Activated T-cell treated with anti-CD3 and anti-CD28 coated beads for 4 hours (primary cell): Measurements from ENCODE around the gene B2M.
"Not testable (repeated sequence)": the region's sequence is repeated elsewhere in the genome, so short reads cannot be mapped to it uniquely, and the experiment has no call there.

Experiments
- DNase-seq: peaks from one replicate; pipeline ENCODE4 v3.0.0-alpha.2; 2020

Gene B2M

GRCh38 chr15:44726568-44727484 is 15.5 kb downstream of the B2M start:
- DNase-seq, result peak; percentile 62

GRCh38 chr15:44727485-44728231 is 16.3 kb downstream of the B2M start:
- DNase-seq, result no peak

DNA sequence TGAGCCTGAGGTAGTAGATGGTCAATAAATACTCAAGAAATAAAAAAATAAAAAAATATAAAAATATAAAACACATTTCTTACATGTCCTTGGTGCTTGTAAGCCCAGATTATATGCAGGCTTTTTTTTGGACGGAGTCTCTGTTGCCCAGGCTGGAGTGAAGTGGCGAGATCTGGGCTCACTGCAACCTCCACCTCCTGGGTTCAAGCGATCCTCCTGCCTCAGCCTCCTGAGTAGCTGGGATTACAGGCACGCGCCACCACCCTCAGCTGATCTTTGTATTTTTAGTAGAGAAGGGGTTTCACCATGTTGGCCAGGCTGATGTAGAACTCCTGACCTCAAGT is 16.9 kb downstream of the B2M start:
- not testable (repeated sequence) for DNase-seq

- DNase-seq, result peak; percentile 99
These were observed 17.5 kb downstream of the B2M start for GRCh38 chr15:44728576-44729407.

- no peak for DNase-seq
These were observed 18.3 kb downstream of the B2M start for GRCh38 chr15:44729408-44730127.

GRCh38 chr15:44734839-44735481 is 23.6 kb downstream of the B2M start:
- no peak for DNase-seq

DNA sequence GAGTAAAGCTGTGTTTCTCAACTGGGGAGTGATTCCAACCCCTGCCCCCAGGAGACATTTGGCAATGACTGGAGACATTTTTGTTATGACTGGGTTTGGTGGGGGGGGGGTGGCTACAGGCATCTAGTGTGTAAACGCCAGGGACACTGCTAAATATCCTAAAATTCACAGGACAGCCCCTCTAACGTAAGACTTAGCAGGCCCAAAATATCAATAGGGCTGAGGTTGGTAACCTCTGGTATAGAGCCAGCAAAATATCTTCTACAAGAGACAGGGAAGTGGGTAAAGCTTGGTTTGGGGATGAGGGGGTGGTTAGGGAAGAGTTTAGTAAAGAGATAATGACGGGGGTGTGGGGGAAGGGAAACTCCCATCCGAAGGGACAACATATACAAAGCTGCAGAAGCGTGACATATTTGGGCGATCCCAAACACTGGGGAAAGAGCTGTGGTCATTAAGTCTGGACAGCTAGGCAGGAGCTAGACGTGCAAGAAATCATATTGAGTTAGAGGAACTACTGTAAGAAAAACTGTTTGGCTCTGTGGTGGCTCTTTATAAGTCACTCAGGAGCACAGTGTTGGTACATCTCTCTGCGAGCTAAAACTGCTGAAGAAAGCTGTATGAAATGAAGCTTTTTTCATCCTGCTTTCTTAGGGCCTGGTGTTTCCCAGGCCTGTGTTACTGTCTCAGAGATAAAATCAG is 24.3 kb downstream of the B2M start:
- DNase-seq, result no peak

DNA sequence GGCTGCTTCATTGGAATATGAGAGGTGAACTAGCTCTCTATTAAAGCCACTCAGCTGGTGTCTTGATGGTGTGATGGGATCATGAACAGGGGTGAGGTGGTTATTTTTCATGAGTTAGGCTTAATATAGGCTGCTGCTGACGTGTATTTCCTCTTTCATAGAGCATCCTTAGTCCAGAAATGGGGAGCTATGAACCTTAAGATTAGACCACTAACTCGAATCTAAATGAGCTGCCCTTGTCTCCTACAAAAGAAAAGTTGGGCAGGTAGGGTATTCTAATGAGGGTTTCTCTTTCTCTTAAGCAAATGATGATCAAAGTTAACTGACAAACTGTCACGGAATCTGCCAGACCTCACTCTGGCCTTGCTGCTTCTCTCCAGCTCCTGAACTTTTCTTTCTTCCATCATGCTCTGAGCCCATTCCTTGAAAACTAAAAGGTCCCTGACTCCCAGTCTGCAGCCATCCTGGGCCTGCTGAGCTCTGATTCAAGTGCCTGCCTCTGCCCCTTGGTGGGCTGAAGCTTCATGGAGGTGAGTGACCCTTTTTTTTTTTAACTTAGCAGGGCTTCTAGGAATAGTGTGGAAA is 25.0 kb downstream of the B2M start, which contains the start of gene TRIM69:
TRIM69 (plus strand) TSS at position 348 of the 585 bp plus-strand sequence; CDS start at position 525, 177 bp downstream.
- DNase-seq, result no peak

DNA sequence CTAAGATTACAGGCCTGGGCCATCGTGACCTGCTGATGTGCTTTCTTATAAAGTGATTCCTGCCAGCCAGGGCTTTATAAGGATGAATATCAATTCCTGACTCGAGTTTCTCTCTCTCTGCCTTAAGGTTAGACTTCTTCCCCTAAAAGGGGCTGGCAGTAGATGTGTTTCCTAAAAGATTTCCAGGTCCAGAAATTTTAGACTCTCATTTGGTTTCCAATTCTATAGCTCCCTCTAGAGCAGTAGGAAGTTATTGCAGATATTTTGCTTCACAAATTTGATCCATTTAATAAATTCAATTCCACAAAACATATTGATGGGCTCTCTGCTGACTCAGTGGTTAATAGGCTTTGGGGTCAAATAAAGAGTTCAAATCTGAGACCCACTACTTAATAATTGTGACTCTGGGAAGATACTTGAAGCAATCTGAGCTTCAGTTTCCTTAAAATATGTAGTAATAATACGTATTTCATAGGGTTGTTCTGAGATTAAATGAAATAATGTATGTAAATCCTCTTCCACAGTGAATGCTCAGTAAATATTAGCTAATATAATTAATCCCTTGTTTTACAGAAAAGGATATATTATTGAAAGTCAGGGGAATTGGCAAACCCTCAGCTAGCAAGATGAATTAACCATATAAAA is 27.1 kb downstream of the B2M start:
- DNase-seq, result no peak

DNA sequence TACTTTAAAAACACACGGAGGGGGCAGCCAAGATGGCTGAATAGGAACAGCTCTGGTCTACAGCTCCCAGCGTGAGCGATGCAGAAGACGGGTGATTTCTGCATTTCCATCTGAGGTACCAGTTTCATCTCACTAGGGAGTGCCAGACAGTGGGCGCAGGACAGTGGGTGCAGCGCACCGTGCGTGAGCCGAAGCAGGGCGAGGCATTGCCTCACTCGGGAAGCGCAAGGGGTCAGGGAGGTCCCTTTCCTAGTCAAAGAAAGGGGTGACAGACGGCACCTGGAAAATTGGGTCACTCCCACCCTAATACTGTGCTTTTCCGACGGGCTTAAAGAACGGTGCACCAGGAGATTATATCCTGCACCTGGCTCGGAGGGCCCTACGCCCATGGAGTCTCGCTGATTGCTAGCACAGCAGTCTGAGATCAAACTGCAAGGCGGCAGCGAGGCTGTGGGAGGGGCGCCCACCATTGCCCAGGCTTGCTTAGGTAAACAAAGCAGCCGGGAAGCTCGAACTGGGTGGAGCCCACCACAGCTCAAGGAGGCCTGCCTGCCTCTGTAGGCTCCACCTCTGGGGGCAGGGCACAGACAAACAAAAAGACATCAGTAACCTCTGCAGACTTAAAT is 28.0 kb downstream of the B2M start:
- DNase-seq, result not testable (repeated sequence)

GRCh38 chr15:44743454-44743853 is 32.1 kb downstream of the B2M start:
- not testable (repeated sequence) for DNase-seq

- DNase-seq, result no peak
These were observed 42.0 kb downstream of the B2M start for GRCh38 chr15:44753345-44753744.

DNA sequence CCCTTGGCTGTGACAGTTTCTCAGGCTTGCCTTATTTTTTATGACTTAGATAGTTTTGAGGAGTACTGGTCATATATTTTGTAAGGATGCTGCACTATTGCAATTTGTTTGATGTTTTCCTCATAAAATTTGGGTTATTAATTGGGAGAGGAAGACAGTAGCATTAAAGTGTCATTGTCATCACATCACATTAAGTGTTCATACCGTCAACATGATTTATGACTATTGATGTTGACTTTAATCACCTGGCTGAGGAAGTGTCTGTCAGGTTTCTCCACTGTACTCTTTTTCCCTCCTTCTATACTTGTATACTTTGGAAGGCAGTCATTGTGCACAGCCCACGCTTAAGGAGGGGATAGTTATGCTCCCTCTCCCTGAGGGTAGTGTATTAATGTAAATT is 51.9 kb downstream of the B2M start:
- DNase-seq, result no peak

DNA sequence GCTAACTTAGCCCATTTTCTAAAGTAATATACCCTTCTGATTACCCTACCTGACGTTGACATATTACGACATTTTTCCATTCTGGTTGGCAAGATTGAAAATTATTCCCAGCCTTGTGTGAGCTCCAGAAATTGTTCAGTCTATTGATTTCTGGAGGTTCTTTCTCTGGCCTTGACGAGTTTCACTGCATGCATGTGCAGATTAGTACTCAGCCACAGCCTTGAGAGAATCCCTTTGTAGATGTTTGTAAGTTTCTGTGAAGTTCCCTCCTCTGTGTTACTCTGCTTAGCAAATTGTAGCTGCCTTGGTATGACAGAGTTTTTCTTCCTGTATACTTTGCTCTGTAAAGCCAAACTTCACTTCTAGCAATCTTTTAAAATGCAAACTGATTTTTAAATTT is 52.5 kb downstream of the B2M start:
- DNase-seq, result no peak

- no peak for DNase-seq
These were observed 53.7 kb downstream of the B2M start for GRCh38 chr15:44765036-44765435.
